Measurements from ENCODE around the gene SLC25A4. TPM values are rescaled to one million over a fixed set of nuclear protein-coding genes. Genes with fewer than 3 reads are reported as not detected.

SLC25A4 gene
- total and polyA plus RNA-seq, 3 donors from 2014 or later: 58.7 to 104 (median 60.5) TPM

GRCh38 chr4:185183622-185184281 lies 40.7 kb downstream of the SLC25A4 start:
- Histone ChIP-seq H3K27ac (no peak overlapping the region), H3K27me3 (no peaks in the 10 kb centered on the region), H3K9me3 (no peaks in the 10 kb centered on the region), H3K4me1 (peaks cover 5% of the 10 kb centered on the region), H3K4me3 (no peak overlapping the region), H3K36me3 (ENCODE audit: low read depth, missing control alignments) (peaks cover 2% of the 10 kb centered on the region)
- peak; percentile 96 for DNase-seq
- intact Hi-C loops (cut with DNase I; ENCODE audit: low total_unique reads): no loop called here
- WGBS, 2 donors: 48 to 52% methylated on average over 6 of the region's 6 CpGs
- TF ChIP-seq POLR2A (IDR thresholded peaks at IDR 0.05) (no peak), CTCF (IDR thresholded peaks at IDR 0.05) (peak; percentile 77 to 85 (median 82))

GRCh38 chr4:185186769-185187168 lies 43.7 kb downstream of the SLC25A4 start:
- no peak for TF ChIP-seq POLR2A (IDR thresholded peaks at IDR 0.05)
- TF ChIP-seq CTCF (IDR thresholded peaks at IDR 0.05): no peak
- H3K4me1 ChIP-seq: no peaks in the 10 kb centered on the region
- no peak overlapping the region for H3K4me3 ChIP-seq
- intact Hi-C loops (cut with DNase I; ENCODE audit: low total_unique reads): no loop called here
- H3K36me3 ChIP-seq (ENCODE audit: low read depth, missing control alignments): peaks cover 2% of the 10 kb centered on the region
- H3K27me3 ChIP-seq: no peaks in the 10 kb centered on the region
- DNase-seq: no peak
- H3K27ac ChIP-seq: no peak overlapping the region
- 68 to 75% methylated on average over 3 of the region's 3 CpGs for WGBS, 2 donors
- no peaks in the 10 kb centered on the region for H3K9me3 ChIP-seq

- 66 to 69% methylated on average over 4 of the region's 4 CpGs for WGBS, 2 donors
- no peaks in the 10 kb centered on the region for H3K4me1 ChIP-seq
- TF ChIP-seq CTCF (IDR thresholded peaks at IDR 0.05) (no peak), POLR2A (IDR thresholded peaks at IDR 0.05) (no peak)
- intact Hi-C loops (cut with DNase I; ENCODE audit: low total_unique reads): no loop called here
- H3K36me3 ChIP-seq (ENCODE audit: low read depth, missing control alignments): peaks cover 2% of the 10 kb centered on the region
- no peaks in the 10 kb centered on the region for H3K27me3 ChIP-seq
- no peak overlapping the region for H3K27ac ChIP-seq
- no peaks in the 10 kb centered on the region for H3K9me3 ChIP-seq
- H3K4me3 ChIP-seq: no peak overlapping the region
- no peak for DNase-seq
These were observed 46.7 kb downstream of the SLC25A4 start for GRCh38 chr4:185189606-185190305.

GRCh38 chr4:185190306-185190856 lies 47.3 kb downstream of the SLC25A4 start:
- intact Hi-C loops (cut with DNase I; ENCODE audit: low total_unique reads): no loop called here
- no peaks in the 10 kb centered on the region for H3K4me1 ChIP-seq
- no peak overlapping the region for H3K27ac ChIP-seq
- TF ChIP-seq POLR2A (IDR thresholded peaks at IDR 0.05): no peak
- TF ChIP-seq CTCF (IDR thresholded peaks at IDR 0.05): no peak
- no peaks in the 10 kb centered on the region for H3K27me3 ChIP-seq
- H3K9me3 ChIP-seq: no peaks in the 10 kb centered on the region
- H3K4me3 ChIP-seq: no peak overlapping the region
- peaks cover 2% of the 10 kb centered on the region for H3K36me3 ChIP-seq (ENCODE audit: low read depth, missing control alignments)
- WGBS, 2 donors: 88 to 90% methylated on average over 6 of the region's 6 CpGs
- no peak for DNase-seq

Data from testis (tissue), 3 donors.